ENCODE data around the gene NAA20.

The NAA20 gene

DNA sequence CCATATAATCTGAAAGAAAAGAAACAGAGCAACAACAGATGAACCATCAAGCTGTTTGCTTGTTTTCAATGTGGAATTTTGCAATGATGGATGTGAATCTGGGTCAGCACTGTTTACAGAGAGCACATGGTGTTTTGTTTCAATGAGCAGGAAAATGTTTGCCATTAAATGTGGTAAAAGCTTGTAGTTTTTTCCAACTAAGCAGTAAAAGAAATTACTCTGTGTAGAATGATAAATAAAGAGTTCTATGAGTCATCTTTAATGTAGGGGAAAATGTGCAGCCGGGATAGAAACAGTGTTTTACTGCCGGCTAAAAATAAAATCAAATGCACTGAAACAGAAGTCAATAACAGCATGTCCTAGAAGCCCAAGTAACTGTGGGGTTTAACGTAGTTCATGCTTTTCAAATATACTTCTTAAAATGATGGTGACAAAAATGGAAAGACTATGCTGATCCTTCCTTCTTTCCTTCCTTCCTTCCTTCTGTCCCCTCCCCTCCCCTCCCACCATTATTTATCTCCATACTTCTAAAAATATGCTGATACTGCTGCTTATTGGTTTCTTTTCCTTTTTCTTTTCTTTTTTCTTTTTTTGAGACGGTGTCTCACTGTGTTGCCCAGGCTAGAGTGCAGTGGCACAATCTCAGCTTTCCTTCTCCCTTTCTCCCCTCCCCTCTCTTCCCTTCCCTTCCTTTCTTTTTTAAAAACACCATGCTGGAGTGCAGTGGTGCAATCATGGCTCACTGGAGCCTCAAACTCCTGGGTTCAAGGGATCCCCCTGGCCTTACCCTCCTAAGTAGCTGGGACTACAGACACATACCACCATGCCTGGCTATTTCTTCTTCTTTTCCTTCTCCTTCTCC, 6.3 kb upstream of the NAA20 start:
- TF ChIP-seq, protein P1, sequence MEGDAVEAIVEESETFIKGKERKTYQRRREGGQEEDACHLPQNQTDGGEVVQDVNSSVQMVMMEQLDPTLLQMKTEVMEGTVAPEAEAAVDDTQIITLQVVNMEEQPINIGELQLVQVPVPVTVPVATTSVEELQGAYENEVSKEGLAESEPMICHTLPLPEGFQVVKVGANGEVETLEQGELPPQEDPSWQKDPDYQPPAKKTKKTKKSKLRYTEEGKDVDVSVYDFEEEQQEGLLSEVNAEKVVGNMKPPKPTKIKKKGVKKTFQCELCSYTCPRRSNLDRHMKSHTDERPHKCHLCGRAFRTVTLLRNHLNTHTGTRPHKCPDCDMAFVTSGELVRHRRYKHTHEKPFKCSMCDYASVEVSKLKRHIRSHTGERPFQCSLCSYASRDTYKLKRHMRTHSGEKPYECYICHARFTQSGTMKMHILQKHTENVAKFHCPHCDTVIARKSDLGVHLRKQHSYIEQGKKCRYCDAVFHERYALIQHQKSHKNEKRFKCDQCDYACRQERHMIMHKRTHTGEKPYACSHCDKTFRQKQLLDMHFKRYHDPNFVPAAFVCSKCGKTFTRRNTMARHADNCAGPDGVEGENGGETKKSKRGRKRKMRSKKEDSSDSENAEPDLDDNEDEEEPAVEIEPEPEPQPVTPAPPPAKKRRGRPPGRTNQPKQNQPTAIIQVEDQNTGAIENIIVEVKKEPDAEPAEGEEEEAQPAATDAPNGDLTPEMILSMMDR (conservative IDR thresholded peaks at IDR 0.05): no peak
- H3K27ac ChIP-seq: peak overlapping the region; percentile 92

- TF ChIP-seq, protein P1 (conservative IDR thresholded peaks at IDR 0.05): no peak
- peak overlapping the region; percentile 92; the same call in 1 of the 2 replicates for H3K27ac ChIP-seq
Observed at GRCh38 chr20:20012541-20012940, 4.6 kb upstream of the NAA20 start.

DNA sequence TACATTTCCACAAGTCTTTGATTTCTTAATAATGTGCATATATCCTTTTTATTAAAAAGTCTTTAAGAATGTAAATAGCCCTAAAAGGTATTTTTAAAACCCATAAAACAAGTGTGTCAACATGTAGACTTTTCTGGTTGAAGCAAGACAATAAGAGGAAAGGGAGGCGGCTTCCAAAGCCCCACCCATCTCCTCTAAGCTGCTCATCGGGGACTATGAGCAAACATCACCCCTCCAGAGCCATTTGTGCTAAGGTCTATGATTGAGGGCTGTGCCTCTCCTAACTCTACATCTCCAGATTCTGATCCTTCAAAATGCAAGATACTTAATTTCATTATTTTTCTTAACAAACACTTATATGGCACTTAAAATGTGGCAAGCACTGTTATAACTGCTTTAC, 2.5 kb upstream of the NAA20 start:
- H3K27ac ChIP-seq: peak overlapping the region; percentile 88
- TF ChIP-seq, protein P1 (conservative IDR thresholded peaks at IDR 0.05): no peak

GRCh38 chr20:20017844-20018185, 653 bp downstream of the NAA20 start:
- peak overlapping the region; percentile 88 for H3K27ac ChIP-seq
- TF ChIP-seq, protein P1 (conservative IDR thresholded peaks at IDR 0.05): no peak

DNA sequence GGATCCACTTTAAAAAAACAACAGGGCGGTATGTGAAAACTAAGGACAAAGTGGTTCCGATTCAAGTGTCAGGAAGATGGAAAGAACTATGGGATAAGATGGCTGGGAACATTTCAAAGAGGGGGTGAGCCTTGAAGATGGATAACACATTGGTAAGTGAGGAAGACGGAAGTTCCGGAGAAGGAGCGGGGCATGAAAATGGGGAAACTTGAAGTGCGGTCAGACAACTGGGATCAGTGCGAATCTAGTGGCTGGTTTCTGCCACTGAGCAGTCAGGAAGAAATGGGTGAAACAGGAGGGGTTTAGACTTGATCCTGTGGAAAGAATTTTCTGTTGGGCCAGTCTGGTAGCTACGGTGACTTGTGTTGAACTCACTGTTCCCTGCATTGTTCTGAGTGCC, 1.2 kb downstream of the NAA20 start:
- peak overlapping the region; percentile 88 for H3K27ac ChIP-seq
- TF ChIP-seq, protein P1 (conservative IDR thresholded peaks at IDR 0.05): no peak

GRCh38 chr20:20019123-20019522, 2.0 kb downstream of the NAA20 start:
- H3K27ac ChIP-seq: peak overlapping the region; percentile 88; the same call in 1 of the 2 replicates

GRCh38 chr20:20020908-20021307, 3.7 kb downstream of the NAA20 start:
- TF ChIP-seq, protein P1 (conservative IDR thresholded peaks at IDR 0.05): no peak

More at GRCh38 chr20:20019123-20019522, 2.0 kb downstream of the NAA20 start:
- TF ChIP-seq, protein P1 (conservative IDR thresholded peaks at IDR 0.05): no peak

More at GRCh38 chr20:20020908-20021307, 3.7 kb downstream of the NAA20 start:
- H3K27ac ChIP-seq: no peak overlapping the region

Measured in VCaP (cell line).